NB4 (cell line): Measurements from ENCODE around the gene FSCN2.

Experiments used
- DNase-seq: peaks from one replicate; pipeline ENCODE4 v3.0.0; 2010; ENCODE audit warnings: low read depth
- H3K4me3 ChIP-seq: one replicate; pipeline ENCODE4 v1.5.1; 2011; ENCODE audit warnings: mild to moderate bottlenecking, low read depth, low read length, moderate library complexity
- CTCF ChIP-seq: IDR thresholded peaks from one replicate; pipeline ENCODE4 v1.5.1; 2012; ENCODE audit warnings: low read depth, low read length
- MAX ChIP-seq: IDR thresholded peaks from 2 replicates; pipeline ENCODE4 v1.6.1; 2011; ENCODE audit warnings: low read depth, low read length
- MYC ChIP-seq: IDR thresholded peaks from 2 replicates; pipeline ENCODE4 v1.6.1; 2011; ENCODE audit warnings: low read depth, low read length
- POLR2A ChIP-seq: IDR thresholded peaks from 2 replicates; pipeline ENCODE4 v1.6.1; 2011; ENCODE audit warnings: mild to moderate bottlenecking; ENCODE audit not compliant: insufficient read length; ENCODE audit errors: extremely low read depth

Gene FSCN2

DNA sequence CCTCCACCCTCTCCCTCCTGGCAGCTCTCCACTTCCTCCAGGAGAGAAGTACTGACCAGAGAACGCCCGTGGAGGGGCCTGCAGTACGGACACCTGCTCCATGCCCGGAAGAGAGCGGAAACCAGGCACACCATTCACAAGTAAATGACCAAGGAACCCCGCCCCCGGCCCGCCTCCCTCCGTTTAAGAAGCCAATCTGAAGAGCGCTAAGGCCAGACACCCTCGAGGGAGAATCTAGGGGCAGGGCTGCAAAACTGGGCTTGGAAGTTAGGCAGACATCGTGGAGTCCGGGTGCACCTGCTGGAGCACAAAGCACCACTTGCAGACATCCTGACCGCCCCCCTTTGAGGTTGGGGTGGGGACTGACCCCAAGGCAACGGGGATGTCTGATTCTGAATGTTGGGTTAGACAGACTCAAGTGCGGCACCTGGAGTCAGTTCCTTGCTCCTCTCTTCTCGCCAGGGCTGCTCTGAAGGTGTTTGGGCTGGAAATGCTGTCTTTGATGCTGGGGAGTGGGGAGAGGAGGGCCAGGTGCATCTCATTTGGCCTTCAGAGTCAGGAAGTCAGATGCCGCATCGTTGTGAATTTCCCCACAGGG lies 24.9 kb downstream of the FSCN2 start:
- peak; percentile 95 for DNase-seq
- H3K4me3 ChIP-seq, result peak overlapping the region; percentile 84
- TF ChIP-seq MAX, result 0 out of 2 replicates have a peak, but pooled peaks have one; percentile 3
- no peak for TF ChIP-seq CTCF
- TF ChIP-seq POLR2A, result peak; percentile 69
- no peak for TF ChIP-seq MYC

- H3K4me3 ChIP-seq, result peak overlapping the region; percentile 84
- TF ChIP-seq CTCF (no peak), MYC (no peak), MAX (no peak), POLR2A (no peak)
- DNase-seq, result peak; percentile 67
These were observed 25.5 kb downstream of the FSCN2 start for GRCh38 chr17:81553616-81554181.

DNA sequence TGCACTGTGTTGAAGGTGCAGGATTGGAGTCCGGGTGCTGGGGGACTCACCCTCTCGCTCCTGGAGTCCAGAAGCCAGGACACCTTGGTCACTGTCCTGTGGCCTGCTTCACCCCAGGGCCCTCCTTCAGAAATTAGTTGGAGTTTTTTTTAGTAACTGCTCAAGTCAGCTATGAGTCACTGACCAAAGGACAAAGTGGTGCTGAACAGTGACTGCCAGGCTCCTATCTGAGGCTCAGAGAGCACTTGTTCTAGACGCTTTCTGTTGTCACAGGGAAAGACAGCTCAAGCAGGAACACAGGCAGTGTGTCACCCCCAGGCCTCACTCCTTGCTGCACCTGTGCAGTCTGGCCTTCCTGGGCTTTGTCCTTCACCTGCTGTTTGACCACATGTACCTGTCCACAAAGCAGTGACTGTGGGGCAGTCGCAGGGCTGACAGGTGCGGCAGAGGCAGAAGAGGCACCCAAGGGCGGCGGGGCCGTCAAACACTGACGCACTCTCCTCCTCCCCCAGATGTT lies 28.1 kb downstream of the FSCN2 start:
- peak; percentile 67 for DNase-seq

DNA sequence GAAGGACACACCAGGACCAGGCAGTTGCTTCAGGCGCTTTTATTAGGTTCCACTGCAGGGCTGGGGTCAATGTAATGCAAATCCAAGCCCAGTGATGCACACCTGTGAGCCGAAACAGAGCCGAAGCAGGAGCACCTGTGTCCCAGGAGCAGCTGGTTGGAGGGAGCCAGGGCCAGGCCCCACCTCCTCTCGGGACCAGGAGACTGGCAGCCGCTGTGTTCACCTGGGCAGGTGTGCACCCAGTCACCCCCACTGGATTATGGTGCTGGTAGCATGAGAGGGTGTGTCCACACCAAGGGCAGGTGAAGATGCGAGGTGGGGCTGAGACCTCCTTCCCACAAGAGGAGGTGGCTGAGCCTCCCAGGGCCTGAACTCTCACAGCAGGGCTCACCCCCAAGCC lies 28.7 kb downstream of the FSCN2 start:
- TF ChIP-seq MAX, result no peak
- no peak for TF ChIP-seq MYC
- no peak overlapping the region for H3K4me3 ChIP-seq
- DNase-seq, result no peak

More for the DNA sequence above, 28.1 kb downstream of the FSCN2 start:
- no peak overlapping the region for H3K4me3 ChIP-seq
- no peak for TF ChIP-seq MAX
- TF ChIP-seq MYC, result no peak

- H3K4me3 ChIP-seq, result no peak overlapping the region
- DNase-seq, result no peak
- TF ChIP-seq MAX, result no peak
- no peak for TF ChIP-seq POLR2A
- TF ChIP-seq CTCF, result no peak
- TF ChIP-seq MYC, result no peak
These were observed 29.3 kb downstream of the FSCN2 start for GRCh38 chr17:81557276-81558114.

- TF ChIP-seq CTCF (no peak), MAX (no peak), POLR2A (no peak), MYC (no peak)
- H3K4me3 ChIP-seq, result no peak overlapping the region
- DNase-seq, result no peak
These were observed 29.9 kb downstream of the FSCN2 start for GRCh38 chr17:81558115-81558468.
